ENCODE measurements around the gene CD207.
"Not testable (repeated sequence)": the region's sequence is repeated elsewhere in the genome, so short reads cannot be mapped to it uniquely, and the experiment has no call there.

The CD207 gene

DNA sequence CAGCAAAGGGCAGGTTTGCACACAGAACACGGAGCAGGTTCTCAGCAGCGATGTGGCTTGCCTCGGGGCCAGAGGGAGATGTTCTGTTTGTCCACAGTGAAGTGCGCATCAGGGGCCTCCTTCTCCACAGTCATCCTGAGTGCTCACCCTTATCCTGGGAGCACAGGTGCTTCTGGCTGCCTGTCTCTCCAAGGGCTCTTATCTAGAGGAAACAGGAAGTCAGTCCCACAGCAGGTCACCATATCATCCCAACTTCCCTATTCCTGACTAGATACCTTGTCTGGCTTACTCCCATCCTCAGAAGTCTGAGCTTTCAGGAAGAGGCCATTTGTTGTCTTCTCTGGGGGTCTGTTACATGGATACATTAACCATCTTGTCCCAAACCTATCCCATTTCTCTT lies at the start of gene CD207:
TSS of gene CD207 (minus strand) at position 174 of the 400 bp plus-strand sequence. CDS start at position 134, 40 bp downstream.
- no peak for DNase-seq

- DNase-seq = not testable (repeated sequence)
Measured at GRCh38 chr2:70878543-70878942, 42.9 kb upstream of the CD207 start.

DNA sequence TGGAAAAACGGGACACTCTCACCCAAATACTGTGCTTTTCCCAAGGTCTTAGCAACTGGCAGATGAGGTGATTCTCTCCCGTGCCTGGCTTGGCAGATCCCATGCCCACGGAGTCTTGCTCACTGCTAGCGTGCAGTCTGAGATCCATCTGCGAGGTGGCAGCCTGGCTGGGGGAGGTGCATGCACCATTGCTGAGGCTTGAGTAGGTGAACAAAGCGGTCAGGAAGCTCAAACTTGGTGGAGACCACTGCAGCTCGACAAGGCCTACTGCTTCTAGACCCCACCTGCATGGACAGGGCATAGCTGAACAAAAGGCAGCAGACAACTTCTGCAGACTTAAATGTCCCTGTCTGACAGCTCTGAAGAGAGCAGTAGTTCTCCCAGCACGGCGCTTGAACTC lies 40.5 kb upstream of the CD207 start:
- not testable (repeated sequence) for DNase-seq

DNA sequence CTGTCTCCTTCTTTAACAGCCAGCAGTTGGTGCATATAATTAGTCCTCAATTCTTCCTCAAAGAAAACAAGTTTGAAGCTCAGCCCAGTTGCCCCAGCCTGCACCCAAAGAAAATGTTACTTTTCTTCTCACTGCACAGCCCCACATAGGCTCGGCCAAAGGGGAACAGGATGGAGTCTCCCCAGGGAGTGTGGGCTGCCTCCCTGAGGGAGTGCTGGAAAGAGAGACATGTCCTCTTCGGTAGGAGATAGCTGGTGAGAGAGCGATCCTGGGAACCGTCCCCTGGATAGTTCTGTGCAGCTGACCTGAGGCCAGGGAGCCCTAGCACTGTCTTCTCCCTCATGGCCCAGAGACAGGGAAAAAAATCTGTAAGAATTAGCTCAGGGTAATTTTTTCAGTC lies 37.9 kb upstream of the CD207 start:
- no peak for DNase-seq

GRCh38 chr2:70871398-70872211 lies 36.0 kb upstream of the CD207 start:
- DNase-seq = peak; percentile 74 to 79

DNA sequence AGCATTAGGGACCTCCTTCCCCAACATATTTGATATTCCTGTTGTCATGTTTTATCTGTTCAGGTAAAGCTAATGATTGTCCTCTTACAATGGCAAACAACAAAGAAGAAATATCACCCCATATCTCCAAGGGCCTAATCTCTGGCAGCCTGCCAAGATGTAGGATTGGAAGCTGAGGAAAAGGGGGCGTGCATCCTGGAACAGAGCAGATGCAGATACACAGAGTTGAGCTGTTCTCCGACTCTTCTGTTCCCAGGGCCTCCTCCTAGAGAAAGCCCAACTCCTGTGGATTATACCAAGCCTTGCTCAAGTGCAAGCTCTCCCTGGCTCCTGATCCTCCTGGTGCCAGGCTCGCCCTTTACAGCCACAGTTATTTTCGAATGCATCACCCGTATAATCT lies 35.2 kb upstream of the CD207 start:
- DNase-seq = no peak

- no peak for DNase-seq
Measured at GRCh38 chr2:70868970-70869369, 33.4 kb upstream of the CD207 start.

- peak; percentile 68 for DNase-seq
Measured at GRCh38 chr2:70861777-70862625, 26.4 kb upstream of the CD207 start.

- no peak for DNase-seq
Measured at GRCh38 chr2:70855667-70856066, 20.1 kb upstream of the CD207 start.

GRCh38 chr2:70854411-70854810 lies 18.8 kb upstream of the CD207 start:
- no peak for DNase-seq

- DNase-seq = no peak
Measured at GRCh38 chr2:70852824-70853223, 17.2 kb upstream of the CD207 start.

DNA sequence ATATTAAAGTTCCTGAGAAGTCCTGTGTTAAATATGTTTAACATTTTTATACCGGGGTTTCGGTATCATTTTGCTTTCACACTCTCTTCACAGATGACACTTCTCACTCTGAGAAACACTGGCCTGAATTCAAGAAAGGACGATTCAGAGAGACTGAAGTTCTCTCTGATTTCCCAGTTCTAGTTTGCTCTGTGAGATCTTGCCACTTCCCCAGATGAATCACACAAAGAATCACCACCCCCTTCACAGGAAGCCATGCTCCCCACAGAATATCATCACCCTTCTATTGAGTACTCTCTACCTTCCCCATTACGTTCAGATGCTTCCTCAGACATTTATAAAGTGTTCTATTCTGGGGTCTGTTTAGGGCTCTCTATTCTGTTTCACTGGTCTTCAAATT lies 16.1 kb upstream of the CD207 start:
- DNase-seq = peak; percentile 42 to 51

GRCh38 chr2:70850925-70851324 lies 15.3 kb upstream of the CD207 start:
- DNase-seq = no peak

GRCh38 chr2:70842401-70842800 lies 6.8 kb upstream of the CD207 start:
- no peak for DNase-seq

- DNase-seq = no peak
Measured at GRCh38 chr2:70837980-70838925, 2.6 kb upstream of the CD207 start.

DNA sequence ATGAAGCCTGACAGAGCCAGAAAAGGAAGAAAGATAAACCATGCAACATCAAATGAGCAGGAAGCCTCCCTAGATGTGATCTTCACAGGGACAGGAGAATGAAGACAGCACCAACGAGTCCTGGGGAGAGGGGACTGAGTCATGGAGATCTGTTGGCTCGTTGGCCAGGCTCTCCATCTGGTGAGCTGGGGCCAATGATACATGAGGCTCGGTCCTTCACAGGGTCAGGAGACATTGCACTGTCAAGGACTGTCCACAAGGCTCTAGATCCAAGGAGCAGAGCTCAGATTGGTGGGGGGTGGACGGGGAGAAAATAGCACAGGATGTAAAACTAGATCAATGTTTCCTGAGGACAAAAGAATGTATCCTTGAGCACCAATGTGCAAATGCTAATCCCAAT lies 735 bp downstream of the CD207 start:
- no peak for DNase-seq

- DNase-seq = no peak
Measured at GRCh38 chr2:70834106-70834505, 1.5 kb downstream of the CD207 start.

DNA sequence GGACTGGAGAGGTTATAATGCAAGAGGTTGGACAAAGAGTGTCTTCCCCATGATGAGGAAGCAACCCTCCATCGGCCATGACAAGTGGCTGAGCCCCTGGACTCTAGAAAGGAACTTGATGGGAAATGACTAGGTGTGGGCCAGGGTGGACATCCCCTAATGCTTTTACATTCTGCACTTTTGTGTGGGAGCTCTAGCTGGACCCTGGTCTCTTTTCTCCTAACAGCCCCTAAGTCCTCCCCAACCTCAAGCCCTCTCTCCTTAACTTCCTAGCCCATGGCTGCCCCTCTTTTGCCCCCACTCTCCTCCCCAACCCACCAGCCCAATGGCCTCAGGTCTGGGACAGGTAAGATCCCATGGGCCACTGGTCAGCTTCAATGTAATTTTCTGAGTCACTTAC lies 2.4 kb downstream of the CD207 start:
- no peak for DNase-seq

DNA sequence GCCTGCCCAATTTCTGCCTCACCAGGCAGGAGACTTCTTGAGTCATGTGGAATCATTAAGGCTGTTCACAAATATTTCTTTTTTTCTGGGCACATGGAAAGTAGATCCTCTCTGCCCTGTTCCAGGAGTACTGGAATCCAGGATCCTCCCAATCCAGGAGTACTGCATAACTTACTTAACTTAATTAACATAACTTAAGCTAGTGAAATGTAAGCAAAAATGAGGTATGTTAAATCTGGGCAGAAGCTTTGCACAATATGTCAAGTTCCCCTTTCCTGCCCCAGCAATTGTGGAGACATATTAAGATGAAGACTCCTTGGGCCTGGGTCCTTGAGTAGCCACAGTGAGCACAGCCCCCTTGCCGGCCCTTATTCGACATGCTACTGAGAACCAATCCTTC lies 3.2 kb downstream of the CD207 start:
- DNase-seq = no peak

DNA sequence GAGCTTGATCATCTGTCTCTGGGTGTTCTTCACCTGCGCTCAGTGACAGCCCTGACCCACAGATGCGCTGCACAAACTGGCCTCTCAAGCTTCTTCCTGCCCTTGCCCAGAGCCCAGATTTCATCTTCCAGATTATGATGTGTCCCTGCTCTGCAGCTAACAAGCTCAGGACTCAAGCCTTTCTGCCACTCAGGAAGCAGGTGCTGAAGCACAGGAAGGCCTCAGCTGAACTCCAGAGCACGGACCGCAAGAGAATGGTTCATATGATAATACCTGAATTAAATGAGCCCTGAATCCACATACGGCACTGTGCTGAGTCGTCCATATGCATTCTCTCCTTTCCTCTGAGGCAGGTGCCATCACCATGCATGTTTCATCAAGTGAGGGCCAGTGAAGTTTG lies 3.8 kb downstream of the CD207 start:
- no peak for DNase-seq

DNA sequence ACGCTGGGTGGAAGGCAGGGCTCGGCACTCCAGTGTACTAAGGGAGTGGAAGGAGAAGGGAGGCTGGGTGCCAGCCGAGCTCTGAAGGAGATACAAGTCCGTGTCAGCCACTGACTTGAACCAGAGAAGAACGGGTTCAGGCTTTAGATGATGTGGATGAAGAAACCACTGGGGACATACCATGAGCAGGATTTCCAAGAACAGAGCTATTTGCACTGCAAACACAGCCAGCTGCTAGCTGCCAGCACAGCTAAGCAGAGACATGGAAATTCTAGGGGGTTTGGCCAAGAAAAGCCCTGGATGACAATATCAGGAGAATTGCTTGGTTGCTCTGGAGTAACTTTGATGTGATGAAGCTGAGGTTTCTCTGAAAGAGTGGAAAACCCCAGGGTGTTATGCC lies 5.2 kb downstream of the CD207 start:
- DNase-seq = no peak

GRCh38 chr2:70829916-70830315 lies 5.7 kb downstream of the CD207 start:
- DNase-seq = no peak

Data from CD4-positive, alpha-beta T cell treated with Interleukin-4 for 1 hour (primary cell).